Astrocyte of the cerebellum (primary cell): ENCODE data around the gene LMAN2.
A peak's percentile ranks its signal among the peaks of the same experiment; 100 is the strongest.

Experiments
- DNase-seq: peaks from one replicate; pipeline ENCODE4 v3.0.0-alpha.2; 2011; ENCODE audit warnings: low read depth
- H3K4me3 ChIP-seq: 2 replicates; pipeline ENCODE4 v1.5.1; 2011; ENCODE audit warnings: mild to moderate bottlenecking, low read depth, low read length, moderate library complexity
- in situ Hi-C: cut with HindIII; loops from 2 replicates; pipeline ENCODE4 v1.10.0; 2017; ENCODE audit warnings: low sequenced_read_pairs
- TF ChIP-seq, protein P1 (sequence below): IDR thresholded peaks from 2 replicates; pipeline ENCODE4 v1.5.1; 2012; ENCODE audit warnings: low read length, low read depth, moderate library complexity, mild to moderate bottlenecking; ENCODE audit errors: missing control alignments

The LMAN2 gene

DNA sequence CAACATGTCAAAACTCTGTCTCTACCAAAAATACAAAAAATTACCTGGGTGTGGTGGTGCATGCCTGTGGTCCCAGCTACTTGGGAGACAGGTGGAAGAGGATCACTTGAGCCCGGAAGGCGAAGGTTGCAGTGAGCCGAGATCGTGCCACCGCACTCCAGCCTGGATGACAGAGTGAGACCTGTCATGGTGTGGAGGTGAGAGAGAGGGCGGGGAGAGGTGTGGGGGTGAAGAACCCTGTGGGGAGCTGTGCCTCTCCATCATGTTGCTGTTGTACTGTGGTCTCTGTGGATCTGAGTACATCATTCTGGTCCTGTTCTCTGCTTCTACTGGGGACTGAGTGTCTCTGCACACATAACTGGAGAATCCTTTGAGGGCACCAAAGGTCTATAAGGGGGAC is 21.4 kb upstream of the LMAN2 start:
- TF ChIP-seq, protein P1, sequence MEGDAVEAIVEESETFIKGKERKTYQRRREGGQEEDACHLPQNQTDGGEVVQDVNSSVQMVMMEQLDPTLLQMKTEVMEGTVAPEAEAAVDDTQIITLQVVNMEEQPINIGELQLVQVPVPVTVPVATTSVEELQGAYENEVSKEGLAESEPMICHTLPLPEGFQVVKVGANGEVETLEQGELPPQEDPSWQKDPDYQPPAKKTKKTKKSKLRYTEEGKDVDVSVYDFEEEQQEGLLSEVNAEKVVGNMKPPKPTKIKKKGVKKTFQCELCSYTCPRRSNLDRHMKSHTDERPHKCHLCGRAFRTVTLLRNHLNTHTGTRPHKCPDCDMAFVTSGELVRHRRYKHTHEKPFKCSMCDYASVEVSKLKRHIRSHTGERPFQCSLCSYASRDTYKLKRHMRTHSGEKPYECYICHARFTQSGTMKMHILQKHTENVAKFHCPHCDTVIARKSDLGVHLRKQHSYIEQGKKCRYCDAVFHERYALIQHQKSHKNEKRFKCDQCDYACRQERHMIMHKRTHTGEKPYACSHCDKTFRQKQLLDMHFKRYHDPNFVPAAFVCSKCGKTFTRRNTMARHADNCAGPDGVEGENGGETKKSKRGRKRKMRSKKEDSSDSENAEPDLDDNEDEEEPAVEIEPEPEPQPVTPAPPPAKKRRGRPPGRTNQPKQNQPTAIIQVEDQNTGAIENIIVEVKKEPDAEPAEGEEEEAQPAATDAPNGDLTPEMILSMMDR: no peak
- no peak overlapping the region for H3K4me3 ChIP-seq
- in situ Hi-C loops: no loop called here
- no peak for DNase-seq

DNA sequence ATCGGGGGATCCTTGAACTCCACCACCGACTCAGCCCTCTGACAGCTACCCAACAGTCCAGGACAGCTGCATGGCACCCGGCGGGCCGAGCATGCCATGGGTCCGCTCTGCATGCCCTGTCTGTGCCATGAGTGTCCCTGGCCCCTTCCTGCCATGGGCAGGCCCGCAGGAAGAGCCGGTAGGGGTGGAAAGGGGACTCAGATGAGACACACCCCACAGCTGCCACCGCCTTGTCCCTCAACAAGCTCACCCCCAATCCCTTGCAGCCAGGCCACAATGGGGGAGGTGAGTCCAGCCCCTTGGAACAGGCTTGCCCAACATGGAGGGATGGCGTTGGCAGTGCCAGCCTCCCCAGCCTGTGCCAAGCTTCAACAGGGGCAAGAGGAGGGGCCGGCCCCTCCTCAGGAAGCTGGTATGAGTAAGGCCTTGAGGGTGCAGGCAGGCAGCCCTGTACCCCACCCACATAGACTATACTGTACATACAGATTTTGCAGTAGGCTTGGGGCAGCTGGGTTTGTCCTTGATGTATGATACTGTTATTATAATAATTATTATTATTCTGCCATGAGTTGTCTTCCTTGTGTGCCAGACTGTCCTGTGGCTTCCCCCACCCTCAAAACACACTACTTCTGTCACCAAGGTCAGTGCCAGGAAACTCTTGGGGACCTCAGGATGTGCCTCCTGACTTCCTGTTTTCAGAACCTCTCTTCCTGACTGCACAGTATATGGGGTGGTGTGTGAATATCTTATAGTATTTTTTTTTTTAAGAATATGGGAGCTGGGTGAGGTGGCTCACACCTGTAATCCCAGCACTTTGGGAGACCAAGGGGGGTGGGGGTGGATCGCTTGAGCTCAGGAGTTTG is 20.8 kb upstream of the LMAN2 start:
- DNase-seq: no peak
- in situ Hi-C loops: no loop called here
- TF ChIP-seq, protein P1: no peak
- H3K4me3 ChIP-seq: no peak overlapping the region

DNA sequence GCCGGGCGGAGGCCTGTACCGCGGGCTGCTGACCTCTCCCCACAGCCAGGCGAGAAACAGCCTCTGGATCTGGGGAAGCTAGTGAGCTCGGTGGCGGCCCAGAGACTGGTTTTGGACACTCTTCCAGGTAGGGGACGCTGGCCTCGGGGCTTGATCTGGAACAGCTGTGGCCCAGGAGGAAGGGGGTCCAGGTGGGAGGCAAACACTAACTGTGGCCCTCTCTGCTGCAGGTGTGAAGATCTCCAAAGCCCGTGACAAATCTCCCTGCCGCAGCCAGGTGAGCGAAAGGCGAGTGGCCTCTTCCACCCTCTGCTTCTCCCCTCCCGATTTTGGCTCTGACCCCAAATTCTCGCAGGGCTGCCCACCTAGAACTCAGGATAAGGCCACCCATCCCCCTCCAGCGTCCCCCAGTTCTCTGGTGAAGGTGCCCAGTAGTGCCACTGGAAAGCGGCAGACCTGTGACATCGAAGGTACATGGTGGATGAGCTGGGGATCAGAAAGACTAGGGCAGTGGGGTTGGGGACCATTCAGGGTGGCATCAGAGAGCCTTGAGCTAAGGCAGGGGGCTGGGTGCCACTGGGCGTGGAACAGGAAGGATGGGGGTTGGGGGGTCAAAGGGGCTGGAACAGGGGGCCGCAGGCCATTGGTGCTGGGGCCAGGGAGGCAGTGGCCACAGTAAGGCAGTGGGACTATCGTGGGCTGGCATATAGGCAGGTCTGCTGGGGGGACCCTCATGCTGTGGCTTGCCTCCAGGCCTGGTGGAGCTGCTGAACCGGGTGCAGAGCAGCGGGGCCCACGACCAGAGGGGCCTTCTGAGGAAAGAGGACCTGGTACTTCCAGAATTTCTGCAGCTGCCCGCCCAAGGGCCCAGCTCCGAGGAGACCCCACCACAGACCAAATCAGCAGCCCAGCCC is 19.9 kb upstream of the LMAN2 start:
- peak overlapping the region; percentile 22 for H3K4me3 ChIP-seq
- in situ Hi-C loops: no loop called here
- TF ChIP-seq, protein P1: no peak
- DNase-seq: no peak

DNA sequence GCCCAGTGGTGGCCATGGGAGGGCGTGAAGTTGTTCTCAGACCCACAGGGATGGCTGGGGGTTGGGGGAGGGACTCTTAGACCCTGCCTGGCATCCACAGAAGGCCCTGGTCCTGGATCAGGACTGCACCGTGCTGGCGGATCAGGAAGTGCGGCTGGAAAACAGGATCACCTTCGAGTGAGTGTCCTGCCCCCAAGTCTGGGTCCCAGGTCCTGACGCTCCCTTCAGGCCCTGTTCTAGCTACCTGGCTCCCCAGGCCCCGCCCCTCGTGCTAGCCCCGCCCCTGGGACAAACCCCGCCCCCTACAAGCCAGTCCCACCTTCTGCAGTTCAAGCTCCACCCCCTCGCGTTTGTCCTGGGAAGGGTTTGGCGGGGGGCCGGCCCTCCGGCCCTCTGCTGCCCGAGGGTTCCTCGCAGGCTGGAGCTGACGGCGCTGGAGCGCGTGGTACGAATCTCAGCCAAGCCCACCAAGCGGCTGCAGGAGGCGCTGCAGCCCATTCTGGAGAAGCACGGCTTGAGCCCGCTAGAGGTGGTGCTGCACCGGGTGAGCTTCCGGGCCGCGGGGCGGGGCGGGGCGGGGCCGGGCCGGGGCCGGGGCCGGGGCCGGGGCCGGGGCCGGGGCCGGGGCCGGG is 19.1 kb upstream of the LMAN2 start:
- H3K4me3 ChIP-seq: peak overlapping the region; percentile 22
- in situ Hi-C loops: no loop called here
- peak; percentile 55 for DNase-seq
- TF ChIP-seq, protein P1: peak; percentile 53

DNA sequence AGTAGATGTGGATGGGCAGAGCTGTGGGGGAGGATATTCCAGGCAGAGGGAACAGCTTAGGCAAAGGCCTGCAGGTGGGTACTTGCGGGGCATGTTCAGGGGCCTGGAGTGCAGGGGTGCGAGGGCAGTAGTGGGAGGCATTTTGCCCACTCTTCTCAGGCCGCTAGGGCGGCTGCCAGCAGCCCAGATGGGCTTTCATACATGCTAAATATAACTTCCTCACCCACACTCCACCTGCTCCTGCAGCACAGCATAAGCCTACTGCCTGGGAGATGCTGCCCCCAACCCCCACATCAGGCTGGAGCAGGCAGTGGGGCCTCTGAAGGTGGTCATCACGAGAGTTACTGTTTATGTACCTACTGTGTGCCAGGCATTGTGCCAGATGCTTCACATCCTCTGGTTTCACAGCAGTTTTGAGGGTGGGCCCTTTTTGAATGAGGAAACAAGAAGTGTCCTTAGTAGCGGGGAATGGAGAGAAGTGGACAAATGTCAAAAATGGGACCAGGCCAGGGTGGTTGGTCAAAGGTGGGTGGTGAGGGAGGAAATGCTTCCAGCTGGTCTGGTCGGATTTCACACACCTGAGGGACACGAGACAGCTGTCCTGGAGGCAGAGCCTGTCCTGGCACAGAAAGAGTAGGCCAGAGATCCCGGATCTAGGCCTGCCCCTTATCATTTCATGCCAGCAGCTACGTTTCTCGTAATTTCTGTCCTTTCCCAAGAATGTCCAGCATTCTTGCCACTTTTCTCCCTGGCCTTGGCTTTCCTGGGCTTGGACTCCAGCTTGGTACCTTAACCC is 18.4 kb upstream of the LMAN2 start:
- TF ChIP-seq, protein P1: no peak
- in situ Hi-C loops: no loop called here

More for the DNA sequence above, 18.4 kb upstream of the LMAN2 start:
- no peak overlapping the region for H3K4me3 ChIP-seq
- DNase-seq: no peak
